Posterior vena cava (tissue), 2 donors: ENCODE data around the gene COPS4. TPM values are rescaled to one million over a fixed set of nuclear protein-coding genes. Genes with fewer than 3 reads are reported as not detected.
"Not testable (repeated sequence)": the region's sequence is repeated elsewhere in the genome, so short reads cannot be mapped to it uniquely, and the experiment has no call there.

Source experiments
- DNase-seq: peaks from one replicate; pipeline ENCODE4 v3.0.0-alpha.2; 2020; ENCODE audit warnings: low spot score
- intact Hi-C, 2 donors: fragments of 100-400 bp; cut with DNase I; formaldehyde crosslinking; loops; one replicate each; pipeline versions ENCODE4 v1.14.1 to v1.14.2; 2022 to 2023
- total RNA-seq, 2 donors: library from RNA; stranded (reverse); fragmentation: NEBNext Ultra II Directional; extraction: Animal tissue kit (Norgen Biotek cat#: 25700); gene quantifications; one replicate each; pipeline ENCODE4 v1.2.1, GENCODE V29; 2021
- donor health status: DM: yes; HTN: yes; CAD: no.
- donor health status: DM: yes; HTN: yes; CAD: no.

The COPS4 gene
- total RNA-seq, 2 donors from 2014 or later, result 36.2 to 39.5 TPM

- intact Hi-C loops, result no loop called here
- DNase-seq, result no peak
These were observed 15.0 kb upstream of the COPS4 start for GRCh38 chr4:83019794-83020494.

GRCh38 chr4:83022724-83023450 lies 12.1 kb upstream of the COPS4 start:
- intact Hi-C loops, result no loop called here
- no peak for DNase-seq

- DNase-seq, intact Hi-C loops: not testable (repeated sequence)
These were observed 11.4 kb upstream of the COPS4 start for GRCh38 chr4:83023599-83023998.

GRCh38 chr4:83024233-83024632 lies 10.8 kb upstream of the COPS4 start:
- DNase-seq, result no peak
- intact Hi-C loops, result no loop called here

- intact Hi-C loops, result no loop called here
- DNase-seq, result no peak
These were observed 9.4 kb upstream of the COPS4 start for GRCh38 chr4:83025563-83025962.

- intact Hi-C loops, result no loop called here
- DNase-seq, result no peak
These were observed 6.0 kb upstream of the COPS4 start for GRCh38 chr4:83028976-83029375.

GRCh38 chr4:83029688-83030087 lies 5.3 kb upstream of the COPS4 start:
- no peak for DNase-seq
- intact Hi-C loops, result no loop called here

- intact Hi-C loops, result no loop called here
- no peak for DNase-seq
These were observed 2.1 kb downstream of the COPS4 start for GRCh38 chr4:83036991-83037665.

- intact Hi-C loops, result no loop called here
- DNase-seq, result no peak
These were observed 5.3 kb downstream of the COPS4 start for GRCh38 chr4:83040269-83040668.

GRCh38 chr4:83043157-83043556 lies 8.2 kb downstream of the COPS4 start:
- DNase-seq, intact Hi-C loops: not testable (repeated sequence)

GRCh38 chr4:83043801-83044407 lies 8.9 kb downstream of the COPS4 start:
- intact Hi-C loops, result no loop called here
- no peak for DNase-seq

GRCh38 chr4:83046693-83047473 lies 11.9 kb downstream of the COPS4 start:
- no peak for DNase-seq
- intact Hi-C loops, result no loop called here

GRCh38 chr4:83048781-83049180 lies 13.8 kb downstream of the COPS4 start:
- intact Hi-C loops, DNase-seq: not testable (repeated sequence)

- intact Hi-C loops, result no loop called here
- no peak for DNase-seq
These were observed 19.9 kb downstream of the COPS4 start for GRCh38 chr4:83054928-83055327.

- DNase-seq, result no peak
- intact Hi-C loops, result no loop called here
These were observed 27.8 kb downstream of the COPS4 start for GRCh38 chr4:83062739-83063138.

- intact Hi-C loops, result no loop called here
- no peak for DNase-seq
These were observed 30.3 kb downstream of the COPS4 start for GRCh38 chr4:83065266-83065665.

- DNase-seq, result no peak
- intact Hi-C loops, result no loop called here
These were observed 32.2 kb downstream of the COPS4 start for GRCh38 chr4:83067058-83067639.

- no peak for DNase-seq
- intact Hi-C loops, result loop anchor here (5.0 to 10.0 kb wide), 2 partner anchors 191 to 214 kb away; partner anchors contain the start of gene COQ2 (in 1 of the 2)
These were observed 36.1 kb downstream of the COPS4 start for GRCh38 chr4:83071116-83071515.
